Erythroblast (primary cell): ENCODE measurements around the gene POMGNT1.

Experiments used
- GATA1 ChIP-seq: IDR thresholded peaks from 2 replicates; pipeline ENCODE4 v1.6.1; 2011; ENCODE audit warnings: low read depth, mild to moderate bottlenecking, control low read depth, low read length, moderate library complexity
- POLR2A ChIP-seq: IDR thresholded peaks from 2 replicates; pipeline ENCODE4 v1.6.1; 2011; ENCODE audit warnings: mild to moderate bottlenecking, low read length

GRCh38 chr1:46210561-46210960, 12.3 kb upstream of the POMGNT1 start:
- no peak for TF ChIP-seq POLR2A
- TF ChIP-seq GATA1: no peak
